GM21723 (cell line): ENCODE results near the gene PLEKHH1.
A peak's percentile ranks its signal among the peaks of the same experiment; 100 is the strongest.
"Not testable (repeated sequence)": the region's sequence is repeated elsewhere in the genome, so short reads cannot be mapped to it uniquely, and the experiment has no call there.

Experiments used
- ATAC-seq: cut with Tn5 transposase; IDR thresholded peaks from one replicate; pipeline ENCODE4 v1.9.1; 2021; ENCODE audit warnings: mild to moderate bottlenecking, moderate library complexity; ENCODE audit not compliant: unreplicated experiment

PLEKHH1 gene

GRCh38 chr14:67579636-67580035, 46.5 kb downstream of the PLEKHH1 start:
- no peak for ATAC-seq

- no peak for ATAC-seq
Measured at GRCh38 chr14:67580336-67581171, 47.5 kb downstream of the PLEKHH1 start.

GRCh38 chr14:67581643-67582042, 48.6 kb downstream of the PLEKHH1 start:
- no peak for ATAC-seq

- no peak for ATAC-seq
Measured at GRCh38 chr14:67582061-67582460, 49.0 kb downstream of the PLEKHH1 start.

- ATAC-seq: peak; percentile 65
Measured at GRCh38 chr14:67583711-67584644, 50.9 kb downstream of the PLEKHH1 start.

GRCh38 chr14:67584978-67585377, 51.9 kb downstream of the PLEKHH1 start:
- no peak for ATAC-seq

- ATAC-seq: no peak
Measured at GRCh38 chr14:67586369-67586768, 53.3 kb downstream of the PLEKHH1 start.

- ATAC-seq: no peak
Measured at GRCh38 chr14:67589204-67589770, 56.2 kb downstream of the PLEKHH1 start.

GRCh38 chr14:67593650-67594049, 60.6 kb downstream of the PLEKHH1 start:
- not testable (repeated sequence) for ATAC-seq

GRCh38 chr14:67595392-67595791, 62.3 kb downstream of the PLEKHH1 start:
- no peak for ATAC-seq

GRCh38 chr14:67599698-67600561, 66.8 kb downstream of the PLEKHH1 start, which contains the start of gene PIGH:
Gene PIGH, minus strand, starts transcription at chr14:67600268. Its CDS starts 65 bp downstream, at chr14:67600203.
- peak; percentile 90 for ATAC-seq

- ATAC-seq: not testable (repeated sequence)
Measured at GRCh38 chr14:67600562-67600974, 67.5 kb downstream of the PLEKHH1 start.

- no peak for ATAC-seq
Measured at GRCh38 chr14:67602076-67602475, 69.0 kb downstream of the PLEKHH1 start.

- ATAC-seq: peak; percentile 73
Measured at GRCh38 chr14:67602995-67603545, 70.0 kb downstream of the PLEKHH1 start.

GRCh38 chr14:67607646-67608045, 74.6 kb downstream of the PLEKHH1 start:
- ATAC-seq: no peak

- no peak for ATAC-seq
Measured at GRCh38 chr14:67609642-67610310, 76.7 kb downstream of the PLEKHH1 start.

- ATAC-seq: no peak
Measured at GRCh38 chr14:67610491-67610890, 77.4 kb downstream of the PLEKHH1 start.

- no peak for ATAC-seq
Measured at GRCh38 chr14:67618617-67619063, 85.5 kb downstream of the PLEKHH1 start.
